ENCODE measurements around the gene SUSD5. TPM values are rescaled to one million over a fixed set of nuclear protein-coding genes. Genes with fewer than 3 reads are reported as not detected.
"Not testable (repeated sequence)": the region's sequence is repeated elsewhere in the genome, so short reads cannot be mapped to it uniquely, and the experiment has no call there.

The SUSD5 gene
- total and polyA plus RNA-seq, 12 donors, result 0.16 to 2.0 (median 1.1) TPM

- Histone ChIP-seq H3K4me3 (no peak overlapping the region), H3K9me3 (replicated peaks in 1 of 3) (no peaks in the 10 kb centered on the region), H3K27me3 (no peaks in the 10 kb centered on the region), H3K27ac (no peak overlapping the region), H3K36me3 (replicated peaks in 1 of 2) (no peaks in the 10 kb centered on the region), H3K4me1 (replicated peaks in 1 of 2) (no peaks in the 10 kb centered on the region)
- no peak for DNase-seq
- intact Hi-C loops (cut with DNase I), result no loop called here
- WGBS, 4 donors, result 65 to 77% (median 71%) methylated on average over 2 of the region's 2 CpGs
- no peak for TF ChIP-seq POLR2A (IDR thresholded peaks at IDR 0.05)
- TF ChIP-seq CTCF (IDR thresholded peaks at IDR 0.05), result no peak
Observed at GRCh38 chr3:33184863-33185262, 33.7 kb downstream of the SUSD5 start.

- DNase-seq; H3K4me1 ChIP-seq (replicated peaks in 1 of 2); H3K27me3 ChIP-seq; H3K27ac ChIP-seq; H3K4me3 ChIP-seq; intact Hi-C loops (cut with DNase I); H3K9me3 ChIP-seq (replicated peaks in 1 of 3); H3K36me3 ChIP-seq (replicated peaks in 1 of 2): not testable (repeated sequence)
- WGBS, 4 donors, result 92 to 100% (median 95%) methylated on average over 1 of the region's 1 CpG
Observed at GRCh38 chr3:33181641-33182040, 37.0 kb downstream of the SUSD5 start.

GRCh38 chr3:33181229-33181628 is 37.4 kb downstream of the SUSD5 start:
- intact Hi-C loops (cut with DNase I), result no loop called here
- Histone ChIP-seq H3K36me3 (replicated peaks in 1 of 2) (no peaks in the 10 kb centered on the region), H3K4me1 (replicated peaks in 1 of 2) (no peaks in the 10 kb centered on the region), H3K9me3 (replicated peaks in 1 of 3) (no peaks in the 10 kb centered on the region), H3K27ac (no peak overlapping the region), H3K27me3 (no peaks in the 10 kb centered on the region), H3K4me3 (no peak overlapping the region)
- WGBS, 4 donors, result 80 to 85% (median 84%) methylated on average over 5 of the region's 5 CpGs
- TF ChIP-seq CTCF (IDR thresholded peaks at IDR 0.05) (no peak), POLR2A (IDR thresholded peaks at IDR 0.05) (no peak)
- no peak for DNase-seq

GRCh38 chr3:33179132-33179531 is 39.5 kb downstream of the SUSD5 start:
- intact Hi-C loops (cut with DNase I), result no loop called here
- H3K36me3 ChIP-seq (replicated peaks in 1 of 2), result no peaks in the 10 kb centered on the region
- H3K4me1 ChIP-seq (replicated peaks in 1 of 2), result no peaks in the 10 kb centered on the region
- TF ChIP-seq POLR2A (IDR thresholded peaks at IDR 0.05) (no peak), CTCF (IDR thresholded peaks at IDR 0.05) (no peak)
- WGBS, 4 donors, result 57 to 81% (median 70%) methylated on average over 1 of the region's 1 CpG
- H3K27me3 ChIP-seq, result no peaks in the 10 kb centered on the region
- no peaks in the 10 kb centered on the region for H3K9me3 ChIP-seq (replicated peaks in 1 of 3)
- H3K27ac ChIP-seq, result no peak overlapping the region
- no peak for DNase-seq
- H3K4me3 ChIP-seq, result no peak overlapping the region

- H3K27me3 ChIP-seq, result no peaks in the 10 kb centered on the region
- H3K4me1 ChIP-seq (replicated peaks in 1 of 2), result no peaks in the 10 kb centered on the region
- 89 to 95% (median 94%) methylated on average over 15 to 19 of the region's 19 CpGs for whole genome bisulfite sequencing, 4 donors
- H3K4me3 ChIP-seq, result no peak overlapping the region
- H3K27ac ChIP-seq, result no peak overlapping the region
- no peak for TF ChIP-seq CTCF (IDR thresholded peaks at IDR 0.05)
- TF ChIP-seq POLR2A (IDR thresholded peaks at IDR 0.05), result no peak
- intact Hi-C loops (cut with DNase I), result no loop called here
- DNase-seq, result no peak
- H3K36me3 ChIP-seq (replicated peaks in 1 of 2), result no peaks in the 10 kb centered on the region
- H3K9me3 ChIP-seq (replicated peaks in 1 of 3), result no peaks in the 10 kb centered on the region
Observed at GRCh38 chr3:33174711-33175414, 43.7 kb downstream of the SUSD5 start.

All from adrenal gland (tissue), 12 donors.